PC-9 (cell line): ENCODE data around the gene MYL12A. TPM values are rescaled to one million over a fixed set of nuclear protein-coding genes. Genes with fewer than 3 reads are reported as not detected.
"Not testable (repeated sequence)": the region's sequence is repeated elsewhere in the genome, so short reads cannot be mapped to it uniquely, and the experiment has no call there.

Source experiments
- BruUV-seq: library from RNA; stranded (reverse); fragments of 400-500 nt; replicated peaks from 2 replicates; lab custom pipeline; 2021; lab: Mats Ljungman, UMichigan
- CTCF ChIA-PET: fragments of 300-600 bp; sonication (Branson Sonifier 250); formaldehyde crosslinking; loops from one replicate; lab custom pipeline; 2022; ENCODE audit warnings: antibody characterized with exemption; lab: Charles Lee
- POLR2A ChIA-PET: fragments of 300-600 bp; sonication (Branson Sonifier 250); formaldehyde crosslinking; loops from one replicate; lab custom pipeline; 2022; ENCODE audit warnings: antibody characterized with exemption; ENCODE audit not compliant: unreplicated experiment; lab: Charles Lee
- DNase-seq, 2 experiments: peaks; one replicate each; pipeline versions ENCODE4 v3.0.0 to v3.0.0-alpha.2; 2015 to 2022; ENCODE audit warnings: mixed read lengths in 1 of 2
- H2AFZ ChIP-seq: fragments of 200-600 bp; sonication (generic); 2 replicates; pipeline ENCODE4 v1.8.1; 2017; ENCODE audit warnings: antibody characterized with exemption
- H3F3A ChIP-seq: fragments of 200-600 bp; sonication (generic); 2 replicates; pipeline ENCODE4 v1.8.1; 2017; ENCODE audit warnings: antibody characterized with exemption, mild to moderate bottlenecking, low read depth; ENCODE audit not compliant: insufficient read depth
- H3K27ac ChIP-seq: fragments of 200-600 bp; sonication (generic); 2 replicates; pipeline ENCODE4 v1.6.1; 2016; ENCODE audit warnings: mixed run types
- H3K27me3 ChIP-seq: fragments of 200-600 bp; sonication (generic); 2 replicates; pipeline ENCODE4 v1.6.1; 2016; ENCODE audit warnings: low read depth, mixed run types; ENCODE audit not compliant: insufficient read depth
- H3K36me3 ChIP-seq: fragments of 200-600 bp; sonication (generic); 2 replicates; pipeline ENCODE4 v1.6.1; 2016; ENCODE audit warnings: low read depth, mixed run types
- H3K4me1 ChIP-seq: fragments of 200-600 bp; sonication (generic); replicated peaks from 2 replicates; pipeline ENCODE4 v1.6.1; 2016; ENCODE audit warnings: mixed run types; ENCODE audit not compliant: insufficient read depth
- H3K4me2 ChIP-seq: fragments of 200-600 bp; sonication (generic); 2 replicates; pipeline ENCODE4 v1.6.1; 2017; ENCODE audit warnings: mixed run types
- H3K4me3 ChIP-seq: fragments of 200-600 bp; sonication (generic); 2 replicates; pipeline ENCODE4 v1.6.1; 2016; ENCODE audit warnings: mixed run types
- H3K79me2 ChIP-seq: fragments of 200-600 bp; sonication (generic); 2 replicates; pipeline ENCODE4 v1.6.1; 2017; ENCODE audit warnings: low read depth, mixed run types
- H3K9me2 ChIP-seq: fragments of 200-600 bp; sonication (generic); 2 replicates; pipeline ENCODE4 v1.8.1; 2017; ENCODE audit warnings: mild to moderate bottlenecking; ENCODE audit not compliant: insufficient read depth
- H3K9me3 ChIP-seq: fragments of 200-600 bp; sonication (generic); 2 replicates; pipeline ENCODE4 v1.8.1; 2016; ENCODE audit warnings: low read depth; ENCODE audit not compliant: insufficient read depth
- H4K20me1 ChIP-seq: fragments of 200-600 bp; sonication (generic); 2 replicates; pipeline ENCODE4 v1.8.1; 2017; ENCODE audit not compliant: insufficient read depth
- CTCF ChIP-seq: fragments of 200-600 bp; sonication (generic); conservative IDR thresholded peaks from 2 replicates; pipeline ENCODE4 v1.6.1; 2017; ENCODE audit warnings: mixed run types, antibody characterized with exemption, mild to moderate bottlenecking, moderate library complexity
- EZH2 ChIP-seq: fragments of 200-600 bp; sonication (generic); IDR thresholded peaks from 2 replicates; pipeline ENCODE4 v1.8.0; 2017; ENCODE audit warnings: antibody characterized with exemption, low read depth
- intact Hi-C: fragments of 100-400 bp; cut with micrococcal nuclease; formaldehyde crosslinking; loops from one replicate; pipeline ENCODE4 v1.10.0; 2022; ENCODE audit not compliant: unreplicated experiment
- total RNA-seq: library from RNA; stranded (reverse); gene quantifications from 2 replicates; pipeline ENCODE4 v1.2.3, GENCODE V29; 2021

Gene MYL12A
- total RNA-seq, 1 experiment from 2014 or later: 532 TPM

- ChIA-PET POLR2A (no interaction called here), CTCF (no interaction called here)
- no peak overlapping the region for H3K4me3 ChIP-seq
- intact Hi-C loops: no loop called here
- no peak overlapping the region for H3K27ac ChIP-seq
- peaks cover 33% of the 10 kb centered on the region for H3K36me3 ChIP-seq
- peaks cover 32% of the 10 kb centered on the region for H3K4me1 ChIP-seq
- TF ChIP-seq CTCF: no peak
- H3K27me3 ChIP-seq: no peaks in the 10 kb centered on the region
- no peak overlapping the region for H2AFZ ChIP-seq
- H3K79me2 ChIP-seq: peaks cover 87% of the 10 kb centered on the region
- peaks cover 72% of the 10 kb centered on the region for H4K20me1 ChIP-seq
- no peak overlapping the region for H3K4me2 ChIP-seq
- no TSS peak for BruUV-seq
- no peak for DNase-seq
- 0 out of 2 replicates have a peak, but pooled peaks cover 2% of the 10 kb centered on the region for H3F3A ChIP-seq
- H3K9me2 ChIP-seq: no peaks in the 10 kb centered on the region
- H3K9me3 ChIP-seq: no peaks in the 10 kb centered on the region
Observed at GRCh38 chr18:3269914-3270299, 22.3 kb downstream of the MYL12A start.

- no peaks in the 10 kb centered on the region for H3K9me3 ChIP-seq
- BruUV-seq: no TSS peak
- H3K4me3 ChIP-seq: no peak overlapping the region
- intact Hi-C loops: no loop called here
- 0 out of 2 replicates have a peak, but pooled peaks cover 14% of the 10 kb centered on the region for H3K4me1 ChIP-seq
- H3F3A ChIP-seq: peaks cover 18% of the 10 kb centered on the region; the same call in 1 of the 2 replicates
- no peak overlapping the region for H3K4me2 ChIP-seq
- H3K79me2 ChIP-seq: peaks cover 62% of the 10 kb centered on the region
- TF ChIP-seq EZH2: no peak
- POLR2A ChIA-PET: no interaction called here
- no peak overlapping the region for H2AFZ ChIP-seq
- no peak for DNase-seq
- H3K27ac ChIP-seq: no peak overlapping the region
- H4K20me1 ChIP-seq: peaks cover 45% of the 10 kb centered on the region
- H3K9me2 ChIP-seq: no peaks in the 10 kb centered on the region
- CTCF ChIA-PET: no interaction called here
- peaks cover 57% of the 10 kb centered on the region for H3K36me3 ChIP-seq
- no peaks in the 10 kb centered on the region for H3K27me3 ChIP-seq
Observed at GRCh38 chr18:3273042-3273441, 25.4 kb downstream of the MYL12A start.

GRCh38 chr18:3277643-3278213, 30.1 kb downstream of the MYL12A start:
- H3K4me2 ChIP-seq, POLR2A ChIA-PET, H3K9me2 ChIP-seq, H4K20me1 ChIP-seq, DNase-seq, H2AFZ ChIP-seq, H3K9me3 ChIP-seq, intact Hi-C loops, H3K4me3 ChIP-seq, H3K27ac ChIP-seq, H3K27me3 ChIP-seq, CTCF ChIA-PET: not testable (repeated sequence)
- Histone ChIP-seq H3K36me3 (peaks cover 58% of the 10 kb centered on the region), H3K4me1 (peaks cover 13% of the 10 kb centered on the region), H3F3A (peaks cover 49% of the 10 kb centered on the region), H3K79me2 (peaks cover 16% of the 10 kb centered on the region)
- BruUV-seq: TSS peak; percentile 20

- intact Hi-C loops: loop anchor here (2.0 to 5.0 kb wide), 3 partner anchors 43 to 789 kb away; no protein-coding TSS in a partner anchor
- peaks cover 7% of the 10 kb centered on the region for H3K79me2 ChIP-seq
- 0 out of 2 replicates have a peak overlapping the region, but pooled peaks have one; percentile 4 for H3K27ac ChIP-seq
- H3K36me3 ChIP-seq: peaks cover 40% of the 10 kb centered on the region
- POLR2A ChIA-PET: interaction anchor here (0.7 kb wide), 2 partner anchors 347 to 584 kb away, joined by 3 to 6 read pairs; no protein-coding TSS in a partner anchor
- H3K4me3 ChIP-seq: no peak overlapping the region
- no peaks in the 10 kb centered on the region for H3K9me3 ChIP-seq
- no peak for DNase-seq
- H3F3A ChIP-seq: peaks cover 52% of the 10 kb centered on the region
- BruUV-seq: no TSS peak
- H2AFZ ChIP-seq: no peak overlapping the region
- H3K4me1 ChIP-seq: peaks cover 17% of the 10 kb centered on the region
- H3K4me2 ChIP-seq: no peak overlapping the region
- no peak for TF ChIP-seq CTCF
- TF ChIP-seq EZH2: no peak
- 0 out of 2 replicates have a peak, but pooled peaks cover 4% of the 10 kb centered on the region for H4K20me1 ChIP-seq
- no peaks in the 10 kb centered on the region for H3K9me2 ChIP-seq
- CTCF ChIA-PET: no interaction called here
- H3K27me3 ChIP-seq: no peaks in the 10 kb centered on the region
Observed at GRCh38 chr18:3279201-3280185, 31.9 kb downstream of the MYL12A start.
